DOHH2 (cell line): ENCODE data around the gene SEH1L.

ENCODE experiments used
- CTCF ChIP-seq: fragments of 200-600 bp; sonication (generic); IDR thresholded peaks from one replicate; pipeline ENCODE4 v1.5.1; 2014; ENCODE audit warnings: antibody characterized with exemption, mild to moderate bottlenecking, low read depth, low read length; ENCODE audit not compliant: poor library complexity, severe bottlenecking
- EZH2phosphoT487 ChIP-seq: fragments of 200-600 bp; sonication (generic); IDR thresholded peaks from 2 replicates; pipeline ENCODE4 v1.6.1; 2017; ENCODE audit warnings: borderline replicate concordance, mild to moderate bottlenecking, antibody characterized with exemption, low read length, moderate library complexity, mixed read lengths

- TF ChIP-seq CTCF (no peak), EZH2phosphoT487 (no peak)
Measured at GRCh38 chr18:12944709-12945108, 3.1 kb upstream of the SEH1L start.
